NK-92 treated with Interleukin-12 subunit alpha and Interleukin-12 subunit beta, amount 100 ng/mL, for 24 hours (cell line): ENCODE measurements around the gene TPST1.

ENCODE experiments used
- DNase-seq: peaks from one replicate; lab custom pipeline; 2025; lab: John Stamatoyannopoulos, UW

TPST1 gene

GRCh38 chr7:66238773-66239466 lies 33.8 kb downstream of the TPST1 start:
- DNase-seq: no peak

GRCh38 chr7:66239467-66239856 lies 34.3 kb downstream of the TPST1 start:
- DNase-seq: no peak

GRCh38 chr7:66245008-66245407 lies 39.9 kb downstream of the TPST1 start:
- no peak for DNase-seq

GRCh38 chr7:66246554-66247171 lies 41.5 kb downstream of the TPST1 start:
- no peak for DNase-seq

GRCh38 chr7:66247380-66248078 lies 42.4 kb downstream of the TPST1 start:
- DNase-seq: no peak

GRCh38 chr7:66250711-66251110 lies 45.6 kb downstream of the TPST1 start:
- no peak for DNase-seq

- no peak for DNase-seq
Observed at GRCh38 chr7:66255534-66256100, 50.5 kb downstream of the TPST1 start.

GRCh38 chr7:66256281-66256680 lies 51.1 kb downstream of the TPST1 start:
- no peak for DNase-seq

GRCh38 chr7:66257481-66257880 lies 52.3 kb downstream of the TPST1 start:
- DNase-seq: no peak

GRCh38 chr7:66258409-66258808 lies 53.3 kb downstream of the TPST1 start:
- no peak for DNase-seq

GRCh38 chr7:66261941-66262340 lies 56.8 kb downstream of the TPST1 start:
- no peak for DNase-seq

- DNase-seq: no peak
Observed at GRCh38 chr7:66263936-66264335, 58.8 kb downstream of the TPST1 start.

GRCh38 chr7:66265566-66265965 lies 60.4 kb downstream of the TPST1 start:
- no peak for DNase-seq

GRCh38 chr7:66267249-66267648 lies 62.1 kb downstream of the TPST1 start:
- no peak for DNase-seq

GRCh38 chr7:66269978-66270377 lies 64.8 kb downstream of the TPST1 start:
- DNase-seq: no peak

GRCh38 chr7:66272321-66272720 lies 67.2 kb downstream of the TPST1 start:
- DNase-seq: no peak

GRCh38 chr7:66276363-66276762 lies 71.2 kb downstream of the TPST1 start:
- DNase-seq: no peak

GRCh38 chr7:66277492-66277891 lies 72.4 kb downstream of the TPST1 start:
- no peak for DNase-seq

- DNase-seq: no peak
Observed at GRCh38 chr7:66279912-66280311, 74.8 kb downstream of the TPST1 start.

- no peak for DNase-seq
Observed at GRCh38 chr7:66281678-66282590, 76.8 kb downstream of the TPST1 start.

- no peak for DNase-seq
Observed at GRCh38 chr7:66282591-66282935, 77.4 kb downstream of the TPST1 start.
